Measurements from ENCODE around the gene CACNA1B.

The CACNA1B gene

GRCh38 chr9:137924169-137924568 lies 46.6 kb downstream of the CACNA1B start:
- H3K27ac ChIP-seq (ENCODE audit: low read length) = no peak overlapping the region
- no peaks in the 10 kb centered on the region for H3K4me1 ChIP-seq (ENCODE audit: low read length)
- no peaks in the 10 kb centered on the region for H3F3A ChIP-seq (ENCODE audit: insufficient read depth, low read length)
- H3K4me2 ChIP-seq (ENCODE audit: low read depth, low read length) = no peak overlapping the region
- H2AFZ ChIP-seq (ENCODE audit: low read length) = no peak overlapping the region
- no peak overlapping the region for H3K9ac ChIP-seq (ENCODE audit: low read length)
- H3K9me2 ChIP-seq (replicated peaks; ENCODE audit: insufficient read depth, low read length) = no peaks in the 10 kb centered on the region
- H3K27me3 ChIP-seq (replicated peaks; ENCODE audit: insufficient read depth, low read length) = peaks cover 81% of the 10 kb centered on the region
- H3K4me3 ChIP-seq (ENCODE audit: low read length) = no peak overlapping the region
- no peaks in the 10 kb centered on the region for H3K36me3 ChIP-seq (replicated peaks; ENCODE audit: insufficient read depth, low read length)
- TF ChIP-seq CTCF (IDR thresholded peaks at IDR 0.05; ENCODE audit: low read length) = no peak
- TF ChIP-seq EZH2 (optimal IDR thresholded peaks at IDR 0.05; ENCODE audit: low read depth, low read length) = no peak
- TF ChIP-seq EZH2phosphoT487 (IDR thresholded peaks at IDR 0.05; ENCODE audit: low read length) = no peak
- DNase-seq = no peak
- no peaks in the 10 kb centered on the region for H4K20me1 ChIP-seq (ENCODE audit: insufficient read depth, low read length)
- no peaks in the 10 kb centered on the region for H3K79me2 ChIP-seq (ENCODE audit: low read length)
- H3K9me3 ChIP-seq (replicated peaks; ENCODE audit: insufficient read depth, low read length) = no peaks in the 10 kb centered on the region

- Histone ChIP-seq H2AFZ (ENCODE audit: low read length) (no peak overlapping the region), H3K79me2 (ENCODE audit: low read length) (no peaks in the 10 kb centered on the region), H3K4me1 (ENCODE audit: low read length) (no peaks in the 10 kb centered on the region), H3K4me3 (ENCODE audit: low read length) (no peak overlapping the region), H3K27me3 (replicated peaks; ENCODE audit: insufficient read depth, low read length) (peaks cover 80% of the 10 kb centered on the region), H3K9me2 (replicated peaks; ENCODE audit: insufficient read depth, low read length) (no peaks in the 10 kb centered on the region), H3K9ac (ENCODE audit: low read length) (no peak overlapping the region), H3F3A (ENCODE audit: insufficient read depth, low read length) (no peaks in the 10 kb centered on the region), H3K36me3 (replicated peaks; ENCODE audit: insufficient read depth, low read length) (no peaks in the 10 kb centered on the region), H4K20me1 (ENCODE audit: insufficient read depth, low read length) (no peaks in the 10 kb centered on the region), H3K27ac (ENCODE audit: low read length) (no peak overlapping the region), H3K9me3 (replicated peaks; ENCODE audit: insufficient read depth, low read length) (no peaks in the 10 kb centered on the region), H3K4me2 (ENCODE audit: low read depth, low read length) (no peak overlapping the region)
- TF ChIP-seq EZH2 (optimal IDR thresholded peaks at IDR 0.05; ENCODE audit: low read depth, low read length) = no peak
- TF ChIP-seq EZH2phosphoT487 (IDR thresholded peaks at IDR 0.05; ENCODE audit: low read length) = no peak
- no peak for TF ChIP-seq CTCF (IDR thresholded peaks at IDR 0.05; ENCODE audit: low read length)
- DNase-seq = no peak
These were observed 47.3 kb downstream of the CACNA1B start for GRCh38 chr9:137924761-137925369.

- Histone ChIP-seq H3K27ac (ENCODE audit: low read length) (peak overlapping the region; percentile 35; the same call in 1 of the 2 replicates), H3K4me1 (ENCODE audit: low read length) (no peaks in the 10 kb centered on the region), H3K36me3 (replicated peaks; ENCODE audit: insufficient read depth, low read length) (no peaks in the 10 kb centered on the region), H3K4me2 (ENCODE audit: low read depth, low read length) (no peak overlapping the region), H4K20me1 (ENCODE audit: insufficient read depth, low read length) (no peaks in the 10 kb centered on the region), H3F3A (ENCODE audit: insufficient read depth, low read length) (no peaks in the 10 kb centered on the region), H3K27me3 (replicated peaks; ENCODE audit: insufficient read depth, low read length) (peaks cover 15% of the 10 kb centered on the region; the same call in 1 of the 2 replicates), H3K79me2 (ENCODE audit: low read length) (no peaks in the 10 kb centered on the region), H3K9me3 (replicated peaks; ENCODE audit: insufficient read depth, low read length) (no peaks in the 10 kb centered on the region), H3K9me2 (replicated peaks; ENCODE audit: insufficient read depth, low read length) (no peaks in the 10 kb centered on the region), H3K4me3 (ENCODE audit: low read length) (no peak overlapping the region), H3K9ac (ENCODE audit: low read length) (no peak overlapping the region), H2AFZ (ENCODE audit: low read length) (no peak overlapping the region)
- no peak for TF ChIP-seq EZH2phosphoT487 (IDR thresholded peaks at IDR 0.05; ENCODE audit: low read length)
- TF ChIP-seq CTCF (IDR thresholded peaks at IDR 0.05; ENCODE audit: low read length) = no peak
- TF ChIP-seq EZH2 (optimal IDR thresholded peaks at IDR 0.05; ENCODE audit: low read depth, low read length) = no peak
- peak; percentile 78 for DNase-seq
These were observed 66.1 kb downstream of the CACNA1B start for GRCh38 chr9:137943655-137944054.
